Measurements from ENCODE around the gene AOPEP.

Gene AOPEP

GRCh38 chr9:94904806-94905205, 178.3 kb downstream of the AOPEP start:
- Histone ChIP-seq H2AFZ (ENCODE audit: low read length) (no peak overlapping the region), H3K4me2 (ENCODE audit: low read length) (no peak overlapping the region), H3K27ac (ENCODE audit: low read depth, low read length, poor library complexity, severe bottlenecking) (no peak overlapping the region), H3K9me3 (ENCODE audit: low read length) (no peaks in the 10 kb centered on the region), H3K9ac (ENCODE audit: low read length) (no peak overlapping the region), H3K4me1 (ENCODE audit: insufficient read depth, low read length, severe bottlenecking) (peaks cover 16% of the 10 kb centered on the region), H3K79me2 (ENCODE audit: insufficient read depth, low read length) (no peaks in the 10 kb centered on the region), H3K4me3 (ENCODE audit: low read depth, low read length, poor library complexity, severe bottlenecking) (no peak overlapping the region), H3K27me3 (ENCODE audit: insufficient read depth, low read length) (no peaks in the 10 kb centered on the region), H3K9me2 (ENCODE audit: low read depth, low read length) (no peaks in the 10 kb centered on the region), H3K36me3 (ENCODE audit: insufficient read depth, low read length) (no peaks in the 10 kb centered on the region), H4K20me1 (ENCODE audit: insufficient read depth, low read length) (no peaks in the 10 kb centered on the region), H3F3A (ENCODE audit: insufficient read depth, low read length) (no peaks in the 10 kb centered on the region)
- no peak for TF ChIP-seq CTCF (IDR thresholded peaks at IDR 0.05; ENCODE audit: low read length)
- no peak for TF ChIP-seq EZH2 (IDR thresholded peaks at IDR 0.05; ENCODE audit: borderline replicate concordance, low read length)

- no peaks in the 10 kb centered on the region for H3K9me2 ChIP-seq (ENCODE audit: low read depth, low read length)
- no peak overlapping the region for H3K27ac ChIP-seq (ENCODE audit: low read depth, low read length, poor library complexity, severe bottlenecking)
- H4K20me1 ChIP-seq (ENCODE audit: insufficient read depth, low read length), result no peaks in the 10 kb centered on the region
- TF ChIP-seq EZH2 (IDR thresholded peaks at IDR 0.05; ENCODE audit: borderline replicate concordance, low read length) (no peak), CTCF (IDR thresholded peaks at IDR 0.05; ENCODE audit: low read length) (no peak)
- no peak overlapping the region for H3K9ac ChIP-seq (ENCODE audit: low read length)
- H3K4me1 ChIP-seq (ENCODE audit: insufficient read depth, low read length, severe bottlenecking), result peaks cover 16% of the 10 kb centered on the region
- no peak overlapping the region for H3K4me3 ChIP-seq (ENCODE audit: low read depth, low read length, poor library complexity, severe bottlenecking)
- H3K27me3 ChIP-seq (ENCODE audit: insufficient read depth, low read length), result no peaks in the 10 kb centered on the region
- no peaks in the 10 kb centered on the region for H3K36me3 ChIP-seq (ENCODE audit: insufficient read depth, low read length)
- no peak overlapping the region for H3K4me2 ChIP-seq (ENCODE audit: low read length)
- H2AFZ ChIP-seq (ENCODE audit: low read length), result no peak overlapping the region
- no peaks in the 10 kb centered on the region for H3F3A ChIP-seq (ENCODE audit: insufficient read depth, low read length)
- no peaks in the 10 kb centered on the region for H3K79me2 ChIP-seq (ENCODE audit: insufficient read depth, low read length)
- H3K9me3 ChIP-seq (ENCODE audit: low read length), result no peaks in the 10 kb centered on the region
Measured at GRCh38 chr9:94905606-94906005, 179.1 kb downstream of the AOPEP start.

- no peak overlapping the region for H3K27ac ChIP-seq (ENCODE audit: low read depth, low read length, poor library complexity, severe bottlenecking)
- no peaks in the 10 kb centered on the region for H3K79me2 ChIP-seq (ENCODE audit: insufficient read depth, low read length)
- H3K9ac ChIP-seq (ENCODE audit: low read length), result no peak overlapping the region
- H2AFZ ChIP-seq (ENCODE audit: low read length), result no peak overlapping the region
- peaks cover 19% of the 10 kb centered on the region for H3K4me1 ChIP-seq (ENCODE audit: insufficient read depth, low read length, severe bottlenecking)
- no peaks in the 10 kb centered on the region for H3K9me2 ChIP-seq (ENCODE audit: low read depth, low read length)
- no peaks in the 10 kb centered on the region for H4K20me1 ChIP-seq (ENCODE audit: insufficient read depth, low read length)
- no peaks in the 10 kb centered on the region for H3K36me3 ChIP-seq (ENCODE audit: insufficient read depth, low read length)
- no peak overlapping the region for H3K4me2 ChIP-seq (ENCODE audit: low read length)
- H3K27me3 ChIP-seq (ENCODE audit: insufficient read depth, low read length), result no peaks in the 10 kb centered on the region
- H3F3A ChIP-seq (ENCODE audit: insufficient read depth, low read length), result no peaks in the 10 kb centered on the region
- H3K9me3 ChIP-seq (ENCODE audit: low read length), result no peaks in the 10 kb centered on the region
- TF ChIP-seq EZH2 (IDR thresholded peaks at IDR 0.05; ENCODE audit: borderline replicate concordance, low read length) (no peak), CTCF (IDR thresholded peaks at IDR 0.05; ENCODE audit: low read length) (no peak)
- no peak overlapping the region for H3K4me3 ChIP-seq (ENCODE audit: low read depth, low read length, poor library complexity, severe bottlenecking)
Measured at GRCh38 chr9:94906181-94906580, 179.7 kb downstream of the AOPEP start.

Measured in OCI-LY1 (cell line).